Hematopoietic multipotent progenitor cell treated with erythropoietin and hydrocortisone succinate and interleukin-3 and kit ligand, for 15 days (in vitro differentiated cells): Measurements from ENCODE around the gene TGFBR3L.
"Not testable (repeated sequence)": the region's sequence is repeated elsewhere in the genome, so short reads cannot be mapped to it uniquely, and the experiment has no call there.

Experiments
- DNase-seq: peaks from one replicate; pipeline ENCODE4 v3.0.0-alpha.2; 2015; ENCODE audit warnings: low spot score

The TGFBR3L gene

GRCh38 chr19:7959211-7959610 lies 44.6 kb downstream of the TGFBR3L start:
- no peak for DNase-seq

- DNase-seq, result not testable (repeated sequence)
These were observed 46.5 kb downstream of the TGFBR3L start for GRCh38 chr19:7961082-7961481.

GRCh38 chr19:7961920-7962626 lies 47.4 kb downstream of the TGFBR3L start:
- no peak for DNase-seq

GRCh38 chr19:7962644-7963268 lies 48.1 kb downstream of the TGFBR3L start:
- no peak for DNase-seq

- DNase-seq, result no peak
These were observed 48.9 kb downstream of the TGFBR3L start for GRCh38 chr19:7963566-7963965.

GRCh38 chr19:7965259-7965841 lies 50.7 kb downstream of the TGFBR3L start:
- DNase-seq, result no peak

- DNase-seq, result no peak
These were observed 51.5 kb downstream of the TGFBR3L start for GRCh38 chr19:7965921-7966665.

GRCh38 chr19:7968008-7968795 lies 53.6 kb downstream of the TGFBR3L start:
- DNase-seq, result no peak
